ENCODE measurements around the gene WASHC4.

DNA sequence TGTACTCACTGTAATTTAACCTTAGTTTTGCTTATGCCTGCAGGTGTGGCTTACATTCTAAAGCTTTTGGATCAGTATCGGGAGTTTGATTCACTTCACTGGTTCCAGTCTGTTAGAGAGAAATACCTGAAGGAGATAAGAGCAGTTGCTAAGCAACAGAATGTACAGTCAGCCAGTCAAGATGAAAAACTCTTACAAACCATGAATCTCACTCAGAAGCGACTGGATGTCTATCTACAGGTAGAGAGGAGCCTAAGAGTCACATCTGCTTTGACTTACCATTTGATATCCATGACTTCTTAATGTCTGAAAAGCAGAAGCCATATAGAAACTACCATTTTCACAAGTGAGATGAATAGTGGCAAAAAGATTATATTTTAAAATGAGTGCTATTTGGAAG, 56.5 kb downstream of the WASHC4 start:
- no peak for TF ChIP-seq CTCF (IDR thresholded peaks at IDR 0.05; ENCODE audit: low read length)
- no peak for TF ChIP-seq EZH2 (optimal IDR thresholded peaks at IDR 0.05; ENCODE audit: low read depth, low read length)
